ENCODE measurements around the gene ISG20. TPM values are rescaled to one million over a fixed set of nuclear protein-coding genes. Genes with fewer than 3 reads are reported as not detected.

ISG20 gene
- total and polyA plus RNA-seq, 2 of the 8 experiments (the other 6 are each of a cell fraction or from before 2014, with no cell fraction given), result 2.9 to 5.2 TPM

GRCh38 chr15:88616240-88616639 is 22.6 kb upstream of the ISG20 start:
- Histone ChIP-seq H3K4me3 (ENCODE audit: extremely low read depth in 1 of 4, insufficient read depth in 2 of 4, low read depth in 3 of 4, low read length in 4 of 4) (no peak overlapping the region), H2BK12ac (ENCODE audit: low read depth, low read length) (no peak overlapping the region), H4K5ac (ENCODE audit: insufficient read length, low read depth, low read length) (no peak overlapping the region), H2BK20ac (ENCODE audit: low read length) (no peak overlapping the region; the same call in 1 of the 2 replicates), H3K23me2 (ENCODE audit: low read depth, low read length) (peaks cover 5% of the 10 kb centered on the region; the same call in 1 of the 2 replicates), H3K79me2 (ENCODE audit: control insufficient read depth in 1 of 2, insufficient read depth in 2 of 2, low read length in 2 of 2) (peaks cover 0 to under 1% of the 10 kb centered on the region in 2 experiments; a peak in 1 of 4 replicates), H3K18ac (ENCODE audit: extremely low read depth, low read length) (no peak overlapping the region), H4K8ac (ENCODE audit: extremely low read depth, insufficient read depth, low read length) (no peak overlapping the region), H2AFZ (ENCODE audit: low read length) (no peak overlapping the region), H2BK5ac (ENCODE audit: low read depth, low read length) (no peak overlapping the region), H3K4me2 (ENCODE audit: insufficient read depth in 1 of 2, low read depth in 2 of 2, low read length in 2 of 2) (no peak overlapping the region), H3K9me3 (ENCODE audit: insufficient read depth in 2 of 2, low read depth in 1 of 2, low read length in 1 of 2) (no peaks in the 10 kb centered on the region), H4K20me1 (replicated peaks in 1 of 2; ENCODE audit: control insufficient read depth in 1 of 2, insufficient read depth in 2 of 2, low read length in 2 of 2) (no peaks in the 10 kb centered on the region), H2BK15ac (ENCODE audit: low read length) (no peak overlapping the region), H3K79me1 (ENCODE audit: low read depth, low read length) (no peaks in the 10 kb centered on the region), H2BK120ac (replicated peaks; ENCODE audit: low read depth, low read length) (no peak overlapping the region), H3K9ac (replicated peaks in 1 of 4; ENCODE audit: extremely low read depth in 1 of 4, low read depth in 3 of 4, low read length in 3 of 4) (no peak overlapping the region), H3K14ac (ENCODE audit: insufficient read length) (no peak overlapping the region), H3K4ac (replicated peaks; ENCODE audit: insufficient read length, low read depth, low read length) (no peak overlapping the region), H3K36me3 (ENCODE audit: control insufficient read depth in 2 of 4, insufficient read depth in 4 of 4, low read length in 3 of 4) (no peaks in the 10 kb centered on the region), H3K27ac (ENCODE audit: low read depth, low read length) (no peak overlapping the region), H3K27me3 (replicated peaks in 1 of 4; ENCODE audit: control insufficient read depth in 3 of 4, extremely low read depth in 1 of 4, insufficient read depth in 3 of 4, low read length in 3 of 4) (peaks cover 0 to 11% (median 5%) of the 10 kb centered on the region in 4 experiments; a peak in 5 of 7 replicates), H2AK5ac (ENCODE audit: low read depth, low read length) (no peak overlapping the region), H4K91ac (replicated peaks; ENCODE audit: insufficient read length, low read length) (no peak overlapping the region), H3K23ac (ENCODE audit: insufficient read length) (no peak overlapping the region), H3K4me1 (replicated peaks in 1 of 4; ENCODE audit: control insufficient read depth in 3 of 4, insufficient read depth in 4 of 4, low read length in 3 of 4) (peaks cover 18 to 27% (median 23%) of the 10 kb centered on the region in 4 experiments), H3K56ac (replicated peaks; ENCODE audit: insufficient read length, low read depth, low read length) (no peak overlapping the region)
- WGBS, 2 experiments (ENCODE audit: extremely low coverage in 1 of 2, insufficient coverage in 1 of 2, insufficient read length in 1 of 2, insufficient replicate concordance in 2 of 2, low coverage in 1 of 2, low lambda C conversion rate in 2 of 2, missing lambda C conversion rate in 1 of 2), result 88% methylated on average over 4 of the region's 4 CpGs; no CpG with 5 or more reads in 1 of the 2 experiments
- TF ChIP-seq KDM1A (IDR thresholded peaks at IDR 0.05; ENCODE audit: borderline replicate concordance, low read length), result peak; percentile 72; the same call in 1 of the 2 replicates
- no peak for TF ChIP-seq SP1 (IDR thresholded peaks at IDR 0.05; ENCODE audit: low read depth, low read length)
- FAIRE-seq (no peak), DNase-seq (ENCODE audit: low read depth in 1 of 2, low spot score in 2 of 2) (no peak)
- ChIA-PET POLR2A (ENCODE audit: partially characterized antibody) (interaction anchor here (0.6 to 7.0 kb wide), 5 partner anchors 12 to 154 kb away, joined by 3 to 61 read pairs (median 14); partner anchors contain the start of genes ISG20, MRPL46 and MRPS11), CTCF (ENCODE audit: partially characterized antibody) (interaction anchor here (0.9 to 6.0 kb wide), 11 partner anchors 16 to 166 kb away, joined by 3 to 41 read pairs (median 7); partner anchors contain the start of genes MRPL46 and MRPS11)
